Activated CD4-positive, CD25-positive, alpha-beta regulatory T cell (primary cell): ENCODE data around the gene ZW10.
"Not testable (repeated sequence)": the region's sequence is repeated elsewhere in the genome, so short reads cannot be mapped to it uniquely, and the experiment has no call there.

Experiments used
- DNase-seq, 4 experiments: peaks; one replicate each; lab custom pipeline; 2025; lab: John Stamatoyannopoulos, UW

The ZW10 gene

GRCh38 chr11:113773416-113774173, at the start of gene ZW10:
ZW10 (minus strand) TSS chr11:113773692; CDS start chr11:113773666, 26 bp downstream.
- peak; percentile 76 to 83 (median 79) for DNase-seq

DNA sequence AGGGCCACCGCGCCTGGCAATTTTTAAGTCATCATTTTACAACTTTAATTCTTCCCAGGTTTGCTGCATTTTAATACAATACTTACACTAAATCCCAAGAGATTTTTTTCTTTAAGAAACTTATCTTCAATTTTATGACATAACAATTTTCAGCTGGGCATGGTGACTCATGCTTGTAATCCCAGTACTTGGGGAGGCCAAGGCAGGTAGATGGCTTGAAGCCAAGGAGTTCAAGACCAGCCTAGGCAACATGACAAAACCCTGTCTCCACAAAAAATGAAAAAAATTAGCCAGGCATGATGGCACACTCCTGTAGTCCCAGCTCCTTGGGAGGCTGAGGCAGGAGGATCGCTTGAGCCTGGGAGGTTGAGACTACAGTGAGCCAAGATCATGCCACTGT, 44.9 kb upstream of the ZW10 start:
- no peak for DNase-seq

- DNase-seq, result no peak
Observed at GRCh38 chr11:113817626-113818025, 44.1 kb upstream of the ZW10 start.

DNA sequence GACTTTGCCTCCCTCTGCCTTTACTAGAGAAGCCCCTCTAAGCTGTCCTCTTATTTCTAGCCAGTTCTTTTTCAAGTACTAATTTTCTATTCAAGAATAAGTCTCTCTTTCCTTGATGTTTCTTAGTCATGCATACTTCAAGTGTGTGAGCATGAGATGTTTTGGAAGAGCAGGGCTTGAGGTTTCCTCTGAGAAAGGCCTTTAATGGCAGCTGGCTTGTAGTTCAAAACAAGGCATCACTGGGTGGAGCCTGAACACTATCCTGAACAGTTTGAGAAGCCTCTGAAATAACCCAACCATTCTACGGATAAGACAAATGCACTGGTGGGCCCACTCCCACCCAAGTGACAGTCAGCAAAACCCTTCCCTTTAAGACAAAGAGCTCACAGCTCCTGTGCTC, 43.7 kb upstream of the ZW10 start:
- no peak for DNase-seq

GRCh38 chr11:113814181-113814580, 40.7 kb upstream of the ZW10 start:
- no peak for DNase-seq

DNA sequence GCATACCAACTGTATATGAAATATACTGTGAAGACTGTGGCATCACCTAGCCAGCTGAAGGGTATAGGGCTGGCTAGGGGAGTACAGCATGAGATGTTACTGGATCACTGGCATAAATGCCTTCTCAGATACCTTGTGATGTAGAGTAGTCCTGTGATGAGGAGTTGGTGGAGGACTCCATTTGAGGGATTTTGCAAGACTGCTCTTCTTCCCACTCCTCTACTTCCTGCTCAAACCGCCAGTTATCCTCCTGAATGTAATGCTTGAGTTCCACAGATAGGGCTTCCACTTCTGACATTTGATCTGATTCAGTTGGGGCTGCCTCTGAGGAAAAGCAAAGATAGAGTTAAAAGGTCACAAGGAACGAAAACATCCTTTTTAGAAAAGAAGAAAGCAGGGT, 35.4 kb upstream of the ZW10 start:
- no peak for DNase-seq

DNA sequence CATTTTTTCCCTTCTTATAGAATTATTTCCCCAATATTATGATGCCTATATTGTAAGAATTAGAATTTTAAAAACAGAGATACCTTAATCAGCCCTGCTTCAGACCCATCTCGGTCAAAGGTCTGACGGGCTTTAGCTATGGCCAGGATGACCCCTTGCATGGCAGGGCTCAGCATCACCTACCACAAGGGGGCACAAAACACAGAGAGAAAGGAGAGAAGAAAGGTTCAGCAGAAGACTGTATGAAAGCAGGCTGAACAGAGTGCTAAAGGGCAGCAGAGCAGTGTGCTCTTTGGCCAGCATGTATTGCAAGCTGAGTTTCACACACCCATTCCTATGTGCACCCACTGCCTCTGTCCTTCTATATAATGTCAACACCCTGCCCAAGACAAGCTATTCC, 32.9 kb upstream of the ZW10 start:
- no peak for DNase-seq

- DNase-seq, result no peak
Observed at GRCh38 chr11:113805640-113806039, 32.1 kb upstream of the ZW10 start.

DNA sequence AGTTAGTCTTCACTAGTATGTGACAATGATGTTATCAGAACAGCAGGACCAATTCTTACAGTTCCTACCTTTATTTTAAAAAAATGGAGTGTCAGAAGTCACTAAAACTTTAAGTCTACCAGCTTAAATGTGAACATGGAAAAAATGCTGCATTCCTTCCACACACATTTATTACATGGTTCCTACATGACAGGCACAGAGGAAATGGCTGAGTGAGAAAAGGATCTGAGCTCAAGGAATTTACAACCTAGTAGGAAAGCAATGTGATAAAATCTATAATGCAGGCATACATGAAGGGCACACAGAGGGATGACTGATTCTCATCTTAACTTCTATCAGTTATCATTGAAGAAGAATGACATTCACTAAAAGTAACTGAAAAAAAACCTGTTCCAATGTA, 29.1 kb upstream of the ZW10 start:
- no peak for DNase-seq

DNA sequence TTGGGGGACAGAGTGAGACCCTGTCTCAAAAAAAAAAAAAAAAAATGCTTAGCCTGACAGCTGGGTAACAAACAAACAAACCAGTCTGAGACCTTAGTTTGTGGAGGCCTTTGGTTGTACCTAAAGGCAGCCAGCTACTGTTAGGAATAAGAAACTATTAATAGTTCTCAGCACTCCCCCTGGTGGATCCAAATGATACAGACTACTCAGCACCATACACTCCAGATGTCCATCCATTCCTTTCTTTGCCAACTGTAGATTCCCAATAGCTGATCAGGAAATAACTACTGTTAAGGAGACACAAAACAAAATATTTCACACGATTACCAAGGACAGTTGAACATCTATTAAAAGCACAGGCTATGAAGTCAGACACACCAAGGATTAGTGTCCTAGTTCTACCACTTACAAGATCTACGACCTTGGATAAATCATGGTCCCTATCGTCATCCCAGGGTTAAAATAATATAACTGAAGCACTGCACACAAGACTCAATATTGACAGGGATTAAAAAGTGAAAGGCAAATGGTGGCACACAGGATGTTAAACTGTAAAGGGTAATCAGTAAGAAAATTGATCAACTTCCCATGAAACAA, 23.3 kb upstream of the ZW10 start:
- no peak for DNase-seq

GRCh38 chr11:113789675-113790320, 16.3 kb upstream of the ZW10 start:
- no peak for DNase-seq

- not testable (repeated sequence) for DNase-seq
Observed at GRCh38 chr11:113789016-113789415, 15.5 kb upstream of the ZW10 start.

DNA sequence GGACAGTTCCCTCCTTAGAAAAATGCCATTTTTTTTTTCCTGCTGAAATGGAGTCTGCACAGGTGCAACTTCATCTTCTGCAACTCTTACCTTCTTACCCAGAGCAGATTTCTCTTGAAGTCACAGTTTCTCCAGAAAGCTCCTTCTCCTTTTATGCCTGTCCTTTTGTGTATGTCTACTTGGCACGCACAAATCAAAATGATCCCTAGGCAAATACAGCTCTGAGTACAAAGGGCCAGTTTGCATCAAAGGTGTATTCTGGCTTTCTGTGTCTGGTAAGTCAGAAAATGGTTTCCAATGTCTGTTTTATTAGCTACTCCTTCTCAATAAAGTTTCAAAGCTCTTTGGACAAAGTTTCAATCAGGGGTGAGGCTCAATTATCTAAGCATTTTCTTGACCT, 8.6 kb upstream of the ZW10 start:
- no peak for DNase-seq

- no peak for DNase-seq
Observed at GRCh38 chr11:113781682-113782081, 8.2 kb upstream of the ZW10 start.

- DNase-seq, result no peak
Observed at GRCh38 chr11:113779496-113779895, 6.0 kb upstream of the ZW10 start, which contains the start of gene CLDN25. CLDN25 (plus strand) TSS chr11:113779796; CDS start chr11:113779796, 0 bp downstream.

DNA sequence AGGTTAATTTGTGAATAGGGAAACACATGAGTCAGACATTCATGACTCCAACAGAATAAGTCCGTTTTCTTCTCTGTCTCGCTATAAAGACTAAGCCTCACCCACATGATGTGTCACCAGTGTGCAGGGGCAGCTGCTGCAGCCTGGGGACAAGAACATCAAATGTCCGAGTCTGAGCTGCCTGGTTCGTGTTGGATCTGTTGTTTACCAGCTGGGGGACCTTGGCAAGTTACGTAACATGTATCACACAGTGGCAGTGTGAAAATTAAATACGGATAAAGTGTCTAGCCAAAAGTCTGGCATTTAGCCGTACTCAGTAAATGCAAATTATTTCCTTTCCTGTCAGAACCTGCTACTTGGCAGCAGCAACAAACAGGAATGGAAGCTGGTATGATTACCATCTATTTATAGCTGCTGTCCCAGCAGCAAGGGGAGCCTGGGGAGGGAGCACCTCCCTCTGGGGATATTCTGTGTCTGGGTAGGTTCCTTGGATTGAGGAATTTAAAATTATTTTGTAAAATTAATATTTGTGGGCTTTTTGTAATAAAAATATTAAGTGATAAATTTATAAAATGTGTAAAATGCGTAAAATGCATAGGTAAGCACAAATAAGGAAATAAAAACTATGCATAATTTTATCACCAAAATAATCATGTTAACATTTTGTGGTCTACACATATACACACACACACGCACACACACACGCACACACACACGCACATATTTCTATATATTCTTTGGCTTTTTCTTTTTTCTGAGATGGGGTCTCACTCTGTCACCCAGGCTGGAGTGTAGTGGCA, 4.8 kb upstream of the ZW10 start:
- no peak for DNase-seq

DNA sequence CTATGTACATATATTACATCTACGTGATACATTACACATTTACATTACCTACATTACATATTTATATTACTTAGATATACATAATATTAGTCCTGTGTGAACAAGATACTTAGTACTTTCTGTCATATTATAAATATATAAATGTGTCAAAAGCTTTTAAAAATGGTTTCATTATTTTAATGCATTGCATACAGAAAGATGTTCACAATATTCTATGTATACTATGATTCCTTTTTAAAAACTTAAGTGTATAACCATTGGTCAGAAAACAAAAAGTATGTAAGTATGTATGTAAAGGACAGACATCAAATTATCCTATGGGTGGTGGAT, 647 bp upstream of the ZW10 start:
- DNase-seq, result no peak

DNA sequence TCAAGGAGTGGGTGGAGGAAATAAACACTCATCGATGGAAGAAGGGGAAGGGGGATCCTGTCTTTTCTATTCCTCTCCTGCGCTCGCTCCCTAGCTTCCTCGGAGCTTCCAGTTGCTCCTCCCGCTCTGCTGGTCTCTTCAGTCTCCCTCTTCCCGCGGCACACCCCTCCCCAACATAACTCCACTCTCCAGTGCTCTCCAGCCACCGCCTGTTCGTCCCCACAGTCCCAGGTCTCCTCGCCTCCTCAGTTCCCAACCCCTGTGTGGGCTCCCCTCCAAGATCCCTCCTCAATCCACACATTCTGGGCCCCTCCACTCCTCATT, 438 bp downstream of the ZW10 start:
- DNase-seq, result no peak

GRCh38 chr11:113771964-113772363, 1.5 kb downstream of the ZW10 start:
- DNase-seq, result no peak

DNA sequence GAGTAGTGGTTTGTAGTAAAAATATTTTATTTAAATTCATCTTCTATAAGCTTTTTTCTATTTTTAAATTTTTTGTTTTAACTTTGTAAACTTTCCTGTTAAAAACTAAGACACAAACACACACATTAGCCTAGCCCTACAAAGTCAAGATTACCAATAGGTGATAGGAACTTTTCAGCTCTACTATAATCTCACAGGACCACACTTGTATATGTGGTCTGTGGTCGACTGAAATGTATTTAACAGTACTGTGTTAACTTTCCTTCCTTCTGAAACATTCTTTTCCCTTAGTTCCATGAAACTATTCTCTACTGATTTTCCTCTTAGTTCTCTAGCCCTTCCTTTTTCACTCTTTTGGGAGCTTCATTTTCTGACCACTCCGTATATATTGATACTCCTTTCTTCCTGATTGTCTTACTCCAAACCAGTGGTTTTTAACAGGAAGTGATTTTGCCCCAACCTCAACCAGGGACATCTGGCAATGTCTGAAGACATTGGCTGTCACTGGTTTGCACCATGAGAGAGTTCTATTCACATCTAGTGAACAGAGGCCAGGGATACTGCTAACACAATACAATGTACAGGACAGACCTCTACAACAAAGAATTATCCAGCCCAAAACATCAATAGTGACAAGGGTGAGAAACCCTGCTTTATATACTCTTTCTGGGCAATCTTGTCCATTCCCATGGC, 8.8 kb downstream of the ZW10 start:
- no peak for DNase-seq

DNA sequence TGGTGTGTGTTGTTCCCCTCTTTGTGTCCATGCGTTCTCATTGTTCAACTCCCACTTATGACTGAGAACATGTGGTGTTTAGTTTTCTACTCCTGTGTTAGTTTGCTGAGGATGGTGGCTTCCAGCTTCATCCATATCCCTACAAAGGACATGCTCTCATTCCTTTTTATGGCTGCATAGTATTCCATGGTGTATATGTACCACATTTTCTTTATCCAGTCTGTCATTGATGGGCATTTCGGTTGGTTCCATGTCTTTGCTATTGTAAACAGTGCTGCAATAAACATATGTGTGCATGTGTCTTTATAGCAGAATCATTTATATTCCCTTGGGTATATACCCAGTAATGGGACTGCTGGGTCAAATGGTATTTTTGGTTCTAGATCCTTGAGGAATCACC, 10.5 kb downstream of the ZW10 start:
- not testable (repeated sequence) for DNase-seq

DNA sequence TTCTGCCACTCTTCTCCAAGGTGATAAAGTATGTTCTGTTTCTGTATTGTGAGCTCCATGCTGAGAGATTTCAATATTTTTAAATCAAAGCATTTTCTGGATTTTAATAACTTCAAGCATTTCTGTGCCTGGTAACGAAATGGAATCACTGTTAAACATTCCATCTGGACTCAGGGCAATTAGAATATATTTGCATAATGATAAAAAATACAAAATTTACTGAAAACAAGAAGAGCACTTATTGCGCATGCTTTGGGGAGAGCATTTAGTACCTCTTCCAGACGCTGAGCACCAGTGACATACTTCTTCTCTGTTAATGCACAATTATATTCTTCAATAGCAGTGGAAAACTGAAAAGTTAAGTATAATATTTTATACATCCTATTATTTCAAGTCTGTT, 13.3 kb downstream of the ZW10 start:
- no peak for DNase-seq
